Lower leg skin (tissue), 3 donors: Measurements from ENCODE around the gene SYNE2.

ENCODE experiments used
- POLR2A ChIP-seq, 2 donors: fragments of 450-650 bp; IDR thresholded peaks; one replicate each; pipeline ENCODE4 v1.6.1; 2016 to 2017; ENCODE audit warnings: antibody characterized with exemption in 2 of 2, mild to moderate bottlenecking in 1 of 2, moderate library complexity in 1 of 2
- TF ChIP-seq, protein P1 (sequence below), 3 donors: fragments of 450-650 bp; IDR thresholded peaks; one replicate each; pipeline ENCODE4 v1.5.1; 2016; ENCODE audit warnings: antibody characterized with exemption in 3 of 3, mild to moderate bottlenecking in 3 of 3, moderate library complexity in 2 of 3

DNA sequence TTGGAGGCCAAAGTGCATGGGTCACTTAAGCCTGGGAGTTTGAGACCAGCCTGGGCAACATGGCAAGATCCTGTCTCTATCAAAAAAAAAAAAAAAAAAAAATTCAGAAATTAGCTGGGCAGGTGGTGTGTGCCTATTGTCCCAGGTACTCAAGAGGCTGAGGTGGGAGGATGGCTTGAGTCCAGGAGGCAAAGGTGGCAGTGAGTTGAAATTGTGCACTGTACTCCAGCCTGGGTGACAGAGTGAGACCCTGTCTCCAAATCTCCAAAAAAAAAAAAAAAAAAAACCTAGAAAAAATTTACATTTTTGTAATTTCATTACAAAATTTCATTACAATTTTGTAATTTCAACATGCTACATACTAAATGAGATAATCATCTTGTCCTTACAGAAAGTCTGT, 42.7 kb downstream of the SYNE2 start:
- TF ChIP-seq POLR2A (IDR thresholded peaks at IDR 0.05), result no peak
- TF ChIP-seq, protein P1, sequence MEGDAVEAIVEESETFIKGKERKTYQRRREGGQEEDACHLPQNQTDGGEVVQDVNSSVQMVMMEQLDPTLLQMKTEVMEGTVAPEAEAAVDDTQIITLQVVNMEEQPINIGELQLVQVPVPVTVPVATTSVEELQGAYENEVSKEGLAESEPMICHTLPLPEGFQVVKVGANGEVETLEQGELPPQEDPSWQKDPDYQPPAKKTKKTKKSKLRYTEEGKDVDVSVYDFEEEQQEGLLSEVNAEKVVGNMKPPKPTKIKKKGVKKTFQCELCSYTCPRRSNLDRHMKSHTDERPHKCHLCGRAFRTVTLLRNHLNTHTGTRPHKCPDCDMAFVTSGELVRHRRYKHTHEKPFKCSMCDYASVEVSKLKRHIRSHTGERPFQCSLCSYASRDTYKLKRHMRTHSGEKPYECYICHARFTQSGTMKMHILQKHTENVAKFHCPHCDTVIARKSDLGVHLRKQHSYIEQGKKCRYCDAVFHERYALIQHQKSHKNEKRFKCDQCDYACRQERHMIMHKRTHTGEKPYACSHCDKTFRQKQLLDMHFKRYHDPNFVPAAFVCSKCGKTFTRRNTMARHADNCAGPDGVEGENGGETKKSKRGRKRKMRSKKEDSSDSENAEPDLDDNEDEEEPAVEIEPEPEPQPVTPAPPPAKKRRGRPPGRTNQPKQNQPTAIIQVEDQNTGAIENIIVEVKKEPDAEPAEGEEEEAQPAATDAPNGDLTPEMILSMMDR (IDR thresholded peaks at IDR 0.05), result no peak
